GM12878 (cell line): ENCODE measurements around the gene LRRC3C. TPM values are rescaled to one million over a fixed set of nuclear protein-coding genes. Genes with fewer than 3 reads are reported as not detected.

Experiments
- ATAC-seq: fragments of 200-7000 bp; cut with Tn5 transposase; 3 replicates; pipeline ENCODE4 v1.9.1; 2020; ENCODE audit warnings: mild to moderate bottlenecking, moderate library complexity
- BruUV-seq: library from RNA; stranded (reverse); fragments of 400-500 nt; replicated peaks from 2 replicates; lab custom pipeline; 2021; lab: Mats Ljungman, UMichigan
- CTCF ChIA-PET: fragments of 300-600 bp; sonication (Branson Sonifier 250); formaldehyde crosslinking; extraction: SDS; loops from one replicate; lab custom pipeline; 2021; ENCODE audit warnings: inconsistent platforms; lab: Yijun Ruan, JAX
- POLR2A ChIA-PET: fragments of 350-600 bp; formaldehyde crosslinking; extraction: SDS; loops from one replicate; lab custom pipeline; 2021; ENCODE audit warnings: inconsistent platforms; lab: Charles Lee
- RAD21 ChIA-PET: fragments of 300-600 bp; sonication (Branson Sonifier 250); formaldehyde crosslinking; loops from one replicate; lab custom pipeline; 2023; ENCODE audit warnings: antibody characterized with exemption; ENCODE audit not compliant: unreplicated experiment; lab: Charles Lee
- SMC1A ChIA-PET: fragments of 300-600 bp; sonication (Branson Sonifier 250); formaldehyde crosslinking; loops from one replicate; lab custom pipeline; 2023; ENCODE audit not compliant: unreplicated experiment, uncharacterized antibody; lab: Charles Lee
- DNase-seq: peaks from one replicate; pipeline ENCODE4 v3.0.0-alpha.2; 2011; ENCODE audit warnings: low read depth, low spot score
- FAIRE-seq: peaks from 3 replicates; lab custom pipeline; 2011; peaks lifted over from hg19 to GRCh38; lab: Jason Lieb, UNC
- H2AFZ ChIP-seq: 2 replicates; pipeline ENCODE4 v1.6.0; 2011; ENCODE audit warnings: low read depth, low read length, control low read depth; ENCODE audit not compliant: control insufficient read depth
- H3K27ac ChIP-seq: 2 replicates; pipeline ENCODE4 v1.5.1; 2011; ENCODE audit warnings: control low read depth; ENCODE audit not compliant: control insufficient read depth, insufficient read depth
- H3K27me3 ChIP-seq, 2 experiments: replicated peaks in 1 of 2; 2 replicates each; pipeline versions ENCODE4 v1.6.0 to v1.6.1; 2011; ENCODE audit warnings: low read length in 1 of 2; ENCODE audit not compliant: control insufficient read depth in 2 of 2, insufficient read depth in 2 of 2
- H3K36me3 ChIP-seq, 2 experiments: 2 replicates each; pipeline ENCODE4 v1.5.1; 2011; ENCODE audit warnings: low read length in 1 of 2; ENCODE audit not compliant: control insufficient read depth in 2 of 2, insufficient read depth in 2 of 2
- H3K4me1 ChIP-seq: 2 replicates; pipeline ENCODE4 v1.6.1; 2011; ENCODE audit warnings: mild to moderate bottlenecking, low read length, moderate library complexity, mixed read lengths; ENCODE audit not compliant: control insufficient read depth, insufficient read depth
- H3K4me2 ChIP-seq: 2 replicates; pipeline ENCODE4 v1.6.0; 2011; ENCODE audit warnings: control low read depth; ENCODE audit not compliant: control insufficient read depth, insufficient read depth
- H3K4me3 ChIP-seq: fragments of 200-600 bp; sonication (generic); 2 replicates; pipeline ENCODE4 v1.5.1; 2016
- H3K79me2 ChIP-seq: 2 replicates; pipeline ENCODE4 v1.6.0; 2011; ENCODE audit warnings: low read length; ENCODE audit not compliant: control insufficient read depth, insufficient read depth
- H3K9ac ChIP-seq: 2 replicates; pipeline ENCODE4 v1.8.0; 2011; ENCODE audit warnings: low read length, control low read depth, mixed read lengths; ENCODE audit not compliant: control insufficient read depth, insufficient read depth
- H3K9me3 ChIP-seq: replicated peaks from 3 replicates; pipeline ENCODE4 v1.5.1; 2011; ENCODE audit warnings: mild to moderate bottlenecking, low read length; ENCODE audit not compliant: control insufficient read depth, insufficient read depth
- H4K20me1 ChIP-seq: 2 replicates; pipeline ENCODE4 v1.6.0; 2011; ENCODE audit not compliant: control insufficient read depth, insufficient read depth
- EED ChIP-seq: sonication (generic); IDR thresholded peaks from 2 replicates; pipeline ENCODE4 v1.6.1; 2016; ENCODE audit warnings: antibody characterized with exemption, low read depth
- KAT2A ChIP-seq: conservative IDR thresholded peaks from 2 replicates; pipeline ENCODE4 v1.6.1; 2011; ENCODE audit warnings: low read depth, low read length; ENCODE audit not compliant: control insufficient read depth
- SMAD5 ChIP-seq: IDR thresholded peaks from 2 replicates; pipeline ENCODE4 v1.6.1; 2016; ENCODE audit warnings: antibody characterized with exemption, low read depth
- WGBS: methylation state at CpG from one replicate; pipeline ENCODE4 v1.1.6; 2016; ENCODE audit warnings: low lambda C conversion rate; ENCODE audit not compliant: insufficient replicate concordance, insufficient coverage; ENCODE audit errors: missing lambda C conversion rate; 5-methylcytosine and 5-hydroxymethylcytosine counted together
- in situ Hi-C: fragments of 300-500 bp; cut with MboI; formaldehyde crosslinking; loops from 9 replicates; pipeline ENCODE4 v1.14.3; 2018; ENCODE audit warnings: mixed read lengths
- intact Hi-C: fragments of 100-400 bp; cut with micrococcal nuclease; formaldehyde crosslinking; loops from one replicate; pipeline ENCODE4 v1.14.2; 2022; ENCODE audit not compliant: unreplicated experiment
- polyA plus RNA-seq, 11 experiments: library from polyadenylated mRNA; depleted of rRNA in 4 of 11; unstranded in 6 of 11; stranded (reverse) in 5 of 11; fragments of >200 nt; fragmentation: Nextera tagmentation in 4 of 11; fragmentation: Illumina TruSeq in 1 of 11; extraction: Ambion mirVana in 4 of 11; extraction: Trizol in 1 of 11; gene quantifications; 1 replicate in 1 of 11; 2 replicates in 10 of 11; pipeline versions ENCODE4 v1.2.1 to v1.2.3, GENCODE V29; 2011 to 2016; ENCODE audit warnings: inconsistent platforms in 2 of 11, missing spikeins in 2 of 11, low read depth in 1 of 11
- total RNA-seq, 4 experiments: library from RNA; depleted of rRNA in 3 of 4; stranded (reverse); fragments of >200 nt in 3 of 4; fragmentation: Illumina TruSeq in 1 of 4; extraction: Trizol in 1 of 4; gene quantifications; 2 replicates each; pipeline versions ENCODE4 v1.2.1 to v1.2.3, GENCODE V29; 2013 to 2021

The LRRC3C gene
- total and polyA plus RNA-seq, 10 of the 15 experiments (the other 5 are each of a cell fraction or from before 2014, with no cell fraction given), result not detected

DNA sequence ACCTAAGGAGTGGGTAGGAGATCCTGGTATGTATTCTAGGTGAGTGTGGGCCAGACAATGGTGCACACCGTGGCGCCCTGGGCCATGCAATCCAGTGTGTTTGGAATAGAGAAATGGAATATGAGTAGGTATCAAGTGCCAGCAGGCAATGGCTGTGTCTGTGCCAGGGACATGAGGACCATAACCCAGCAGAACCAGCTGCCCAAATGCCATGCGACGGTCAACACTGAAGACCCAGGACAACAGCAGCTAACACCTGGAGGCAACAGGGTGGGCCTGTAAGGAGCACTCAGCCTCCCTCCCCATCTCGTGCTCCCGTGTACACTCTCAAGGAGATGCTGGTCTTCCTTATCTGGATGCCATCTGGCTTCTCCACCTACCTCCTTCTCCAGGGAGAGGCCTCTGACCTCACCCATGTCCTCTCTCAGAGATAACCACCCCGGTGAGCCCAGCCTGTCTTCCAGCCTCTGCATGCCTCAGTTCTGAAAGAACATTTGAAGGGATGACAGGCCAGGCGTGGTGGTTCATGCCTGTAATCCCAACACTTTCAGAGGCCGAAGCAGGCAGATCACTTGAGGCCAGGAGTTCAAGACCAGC is 8.3 kb upstream of the LRRC3C start:
- no peaks in the 10 kb centered on the region for H3K27me3 ChIP-seq
- H3K4me3 ChIP-seq, result no peak overlapping the region
- RAD21 ChIA-PET, result interaction anchor here (0.6 to 1.0 kb wide), 2 partner anchors 34 to 164 kb away, joined by 4 to 5 read pairs; no protein-coding TSS in a partner anchor
- H4K20me1 ChIP-seq, result no peaks in the 10 kb centered on the region
- in situ Hi-C loops (no loop called here), intact Hi-C loops (no loop called here)
- CTCF ChIA-PET, result no interaction called here
- BruUV-seq, result no TSS peak
- no peak overlapping the region for H3K4me2 ChIP-seq
- H3K4me1 ChIP-seq, result peaks cover 42% of the 10 kb centered on the region
- no peak overlapping the region for H3K9ac ChIP-seq
- peaks cover 17% of the 10 kb centered on the region for H3K79me2 ChIP-seq
- peaks cover 15% of the 10 kb centered on the region in 2 experiments; a peak in 3 of 4 replicates for H3K36me3 ChIP-seq
- no peaks in the 10 kb centered on the region; the same call in 2 of the 3 replicates for H3K9me3 ChIP-seq
- TF ChIP-seq KAT2A (no peak), SMAD5 (no peak), EED (no peak)
- DNase-seq, result no peak
- no peak for FAIRE-seq
- no peak overlapping the region for H2AFZ ChIP-seq
- no peak for ATAC-seq
- POLR2A ChIA-PET, result interaction anchor here (0.6 to 0.7 kb wide), 2 partner anchors 20 to 455 kb away, joined by 4 to 6 read pairs; no protein-coding TSS in a partner anchor
- H3K27ac ChIP-seq, result no peak overlapping the region
- WGBS, result 97% methylated on average over 9 of the region's 9 CpGs
- SMC1A ChIA-PET, result interaction anchor here (1.5 to 4.6 kb wide), 2 partner anchors 10 to 20 kb away, joined by 3 to 25 read pairs; no protein-coding TSS in a partner anchor
